GM23338 (cell line): ENCODE results near the gene HGF.

ENCODE experiments used
- EZH2 ChIP-seq: fragments of 200-600 bp; sonication (generic); IDR thresholded peaks from one replicate; pipeline ENCODE4 v1.8.0; 2017; ENCODE audit warnings: antibody characterized with exemption, mild to moderate bottlenecking, low read depth; ENCODE audit not compliant: unreplicated experiment
- EZH2phosphoT487 ChIP-seq: fragments of 200-600 bp; sonication (generic); IDR thresholded peaks from one replicate; pipeline ENCODE4 v1.8.1; 2018; ENCODE audit warnings: antibody characterized with exemption; ENCODE audit not compliant: unreplicated experiment
- POLR2AphosphoS5 ChIP-seq: IDR thresholded peaks from 2 replicates; pipeline ENCODE4 v1.6.1; 2016; ENCODE audit warnings: antibody characterized with exemption, low read depth
- TF ChIP-seq, protein P1 (sequence below), 2 experiments: fragments of 200-600 bp in 1 of 2; sonication (generic) in 1 of 2; conservative IDR thresholded peaks; 2 replicates each; pipeline versions ENCODE4 v1.5.1 to v1.6.1; 2016 to 2017; ENCODE audit warnings: antibody characterized with exemption in 2 of 2, low read depth in 2 of 2, mild to moderate bottlenecking in 2 of 2, moderate library complexity in 1 of 2
- TF ChIP-seq, protein P2 (sequence below): IDR thresholded peaks from 2 replicates; pipeline ENCODE4 v1.6.1; 2016; ENCODE audit warnings: antibody characterized with exemption

DNA sequence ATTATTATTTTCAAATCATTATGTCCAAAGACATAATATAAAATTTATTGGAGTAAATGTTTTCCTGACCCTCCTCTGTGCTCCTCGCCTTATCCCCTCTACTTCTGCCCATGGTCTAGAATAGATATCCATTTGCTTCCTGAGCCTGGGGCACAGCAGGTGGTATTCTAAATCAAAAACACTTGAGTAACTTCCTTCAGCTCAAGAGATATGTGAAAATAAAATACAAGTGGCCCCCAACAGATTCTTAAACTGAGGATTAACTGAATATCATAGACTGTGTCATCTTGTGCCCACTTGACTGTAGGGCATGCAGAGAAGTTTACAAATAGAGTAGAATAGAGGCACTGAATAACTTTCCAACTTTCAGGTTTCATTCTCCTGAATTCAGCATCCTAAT lies 59.1 kb downstream of the HGF start:
- TF ChIP-seq, protein P1, sequence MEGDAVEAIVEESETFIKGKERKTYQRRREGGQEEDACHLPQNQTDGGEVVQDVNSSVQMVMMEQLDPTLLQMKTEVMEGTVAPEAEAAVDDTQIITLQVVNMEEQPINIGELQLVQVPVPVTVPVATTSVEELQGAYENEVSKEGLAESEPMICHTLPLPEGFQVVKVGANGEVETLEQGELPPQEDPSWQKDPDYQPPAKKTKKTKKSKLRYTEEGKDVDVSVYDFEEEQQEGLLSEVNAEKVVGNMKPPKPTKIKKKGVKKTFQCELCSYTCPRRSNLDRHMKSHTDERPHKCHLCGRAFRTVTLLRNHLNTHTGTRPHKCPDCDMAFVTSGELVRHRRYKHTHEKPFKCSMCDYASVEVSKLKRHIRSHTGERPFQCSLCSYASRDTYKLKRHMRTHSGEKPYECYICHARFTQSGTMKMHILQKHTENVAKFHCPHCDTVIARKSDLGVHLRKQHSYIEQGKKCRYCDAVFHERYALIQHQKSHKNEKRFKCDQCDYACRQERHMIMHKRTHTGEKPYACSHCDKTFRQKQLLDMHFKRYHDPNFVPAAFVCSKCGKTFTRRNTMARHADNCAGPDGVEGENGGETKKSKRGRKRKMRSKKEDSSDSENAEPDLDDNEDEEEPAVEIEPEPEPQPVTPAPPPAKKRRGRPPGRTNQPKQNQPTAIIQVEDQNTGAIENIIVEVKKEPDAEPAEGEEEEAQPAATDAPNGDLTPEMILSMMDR (conservative IDR thresholded peaks at IDR 0.05; ENCODE audit: low read depth in 2 of 2), result no peak
- TF ChIP-seq EZH2, result no peak
- TF ChIP-seq EZH2phosphoT487, result no peak
- no peak for TF ChIP-seq POLR2AphosphoS5
- TF ChIP-seq, protein P2, sequence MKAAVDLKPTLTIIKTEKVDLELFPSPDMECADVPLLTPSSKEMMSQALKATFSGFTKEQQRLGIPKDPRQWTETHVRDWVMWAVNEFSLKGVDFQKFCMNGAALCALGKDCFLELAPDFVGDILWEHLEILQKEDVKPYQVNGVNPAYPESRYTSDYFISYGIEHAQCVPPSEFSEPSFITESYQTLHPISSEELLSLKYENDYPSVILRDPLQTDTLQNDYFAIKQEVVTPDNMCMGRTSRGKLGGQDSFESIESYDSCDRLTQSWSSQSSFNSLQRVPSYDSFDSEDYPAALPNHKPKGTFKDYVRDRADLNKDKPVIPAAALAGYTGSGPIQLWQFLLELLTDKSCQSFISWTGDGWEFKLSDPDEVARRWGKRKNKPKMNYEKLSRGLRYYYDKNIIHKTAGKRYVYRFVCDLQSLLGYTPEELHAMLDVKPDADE, result no peak
